ENCODE data around the gene FCRL4.

Gene FCRL4

DNA sequence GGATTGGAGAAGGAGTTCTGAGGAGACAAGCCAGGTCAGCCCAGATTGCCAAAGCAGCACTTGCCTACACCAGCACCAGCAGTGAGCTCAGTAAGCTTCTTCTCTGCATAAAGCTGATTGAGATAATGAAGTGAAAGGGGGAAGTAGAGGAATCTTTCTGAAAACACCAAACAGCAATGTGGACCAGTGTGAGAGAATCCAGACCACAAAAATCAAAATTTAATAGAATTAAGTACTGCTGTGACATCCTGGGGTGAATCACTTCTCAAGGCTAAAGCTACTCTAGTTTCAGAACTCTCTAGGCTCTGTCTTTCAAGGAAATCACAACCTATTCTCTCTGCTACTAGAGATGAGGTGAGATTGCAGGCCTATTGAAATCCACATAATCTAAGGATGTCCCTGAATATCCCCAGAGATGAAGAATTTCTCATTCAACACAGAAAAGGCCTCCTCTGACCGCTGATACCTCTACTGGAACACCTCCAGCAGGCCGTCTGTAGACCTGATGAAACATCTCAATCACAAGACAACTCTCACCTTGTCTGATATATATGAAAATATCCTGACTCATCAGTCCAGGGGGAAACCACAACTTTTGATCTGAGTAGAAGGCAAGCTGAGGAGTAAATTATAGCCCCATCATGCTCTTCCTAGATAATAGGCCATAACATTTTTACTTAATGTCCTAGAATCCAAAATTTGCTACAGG, at the start of gene FCRL4:
FCRL4 (minus strand) TSS at position 127 of the 709 bp plus-strand sequence. CDS start 141 bp downstream, outside the sequence.
- no peak for DNase-seq

GRCh38 chr1:157646144-157646543, 48.3 kb upstream of the FCRL4 start:
- no peak for DNase-seq

DNA sequence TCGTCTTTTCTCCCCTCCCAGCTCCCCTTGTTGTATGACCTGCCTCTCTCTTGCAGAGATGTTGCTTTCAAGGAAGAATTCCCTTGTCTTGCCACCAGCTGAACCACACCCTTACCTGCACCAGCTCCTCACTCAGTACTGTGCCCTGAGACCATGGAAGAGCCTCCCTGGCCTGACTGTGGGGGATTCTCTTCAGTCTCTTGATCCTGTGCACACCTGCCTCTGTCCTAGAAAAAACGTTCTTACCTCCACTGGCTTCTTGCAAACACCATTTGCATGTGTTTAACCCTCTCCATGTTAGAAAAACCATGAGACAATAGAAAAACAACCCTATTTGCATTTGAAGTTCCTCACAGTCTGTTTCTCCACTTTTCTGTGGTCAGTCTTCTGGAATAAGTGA, 43.3 kb upstream of the FCRL4 start:
- DNase-seq = no peak

DNA sequence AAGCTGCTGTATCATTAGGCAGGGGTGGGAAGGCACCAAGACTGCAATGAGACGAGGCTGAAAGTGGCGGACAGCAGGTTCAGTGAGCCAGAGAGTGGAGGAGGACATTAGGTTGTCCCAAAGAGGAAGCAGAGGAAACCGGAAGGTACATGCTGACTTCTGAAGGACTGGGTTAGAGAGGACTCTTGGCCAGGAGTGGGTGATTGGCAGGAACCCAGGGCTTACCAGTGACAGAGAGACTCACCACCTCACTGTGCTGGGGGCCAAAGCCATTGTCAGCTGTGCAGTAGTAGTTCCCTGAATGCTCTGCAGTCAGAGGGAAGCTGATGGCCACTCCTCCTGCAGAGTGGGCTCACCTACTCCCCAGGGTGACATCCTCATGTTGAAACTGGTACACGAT, 41.9 kb upstream of the FCRL4 start:
- no peak for DNase-seq

DNA sequence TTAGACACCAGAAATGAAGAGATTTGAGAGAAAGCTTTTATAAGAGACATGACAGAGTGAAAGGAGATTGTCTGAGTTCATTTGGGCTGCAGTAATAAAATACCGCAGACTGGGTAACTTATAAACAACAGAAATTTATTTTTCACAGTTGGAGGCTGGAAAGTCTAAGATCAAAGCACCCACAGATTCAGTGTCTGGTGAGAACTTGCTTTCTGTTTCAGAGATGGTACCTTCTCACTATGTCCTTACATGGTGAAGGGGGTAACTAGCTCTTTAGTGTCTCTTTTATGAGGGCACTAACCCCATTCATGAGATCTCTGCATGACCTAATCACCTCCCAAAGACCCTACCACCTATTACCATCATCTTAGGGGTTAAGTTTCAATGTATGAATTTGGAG, 30.9 kb upstream of the FCRL4 start:
- DNase-seq = no peak

GRCh38 chr1:157626099-157626498, 28.2 kb upstream of the FCRL4 start:
- no peak for DNase-seq

GRCh38 chr1:157624471-157624870, 26.6 kb upstream of the FCRL4 start:
- no peak for DNase-seq

GRCh38 chr1:157622471-157622870, 24.6 kb upstream of the FCRL4 start:
- DNase-seq = no peak

- no peak for DNase-seq
These were observed 20.3 kb upstream of the FCRL4 start for GRCh38 chr1:157618190-157618589.

GRCh38 chr1:157600236-157600635, 2.4 kb upstream of the FCRL4 start:
- no peak for DNase-seq

DNA sequence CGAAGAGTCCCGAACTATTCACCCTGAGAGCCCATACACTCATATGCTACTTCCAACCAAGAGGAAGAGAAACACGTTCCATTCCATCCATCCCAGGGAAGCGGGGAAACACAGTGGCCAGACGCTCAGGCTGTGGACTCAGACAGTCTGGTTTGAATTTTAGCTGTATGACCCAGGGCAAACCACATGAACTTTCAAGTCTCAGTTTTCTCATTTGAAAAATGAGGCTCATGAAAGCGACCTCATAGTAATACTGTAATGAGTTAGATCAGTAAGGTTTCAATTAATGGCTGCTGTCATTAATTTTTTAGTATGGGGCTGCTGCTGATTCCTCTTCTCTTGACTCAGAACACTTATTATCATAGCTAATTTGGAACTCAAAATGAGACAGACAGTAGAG, 1.5 kb downstream of the FCRL4 start:
- no peak for DNase-seq

GRCh38 chr1:157595356-157595755, 2.5 kb downstream of the FCRL4 start:
- no peak for DNase-seq

- DNase-seq = no peak
These were observed 11.9 kb downstream of the FCRL4 start for GRCh38 chr1:157585984-157586383.

DNA sequence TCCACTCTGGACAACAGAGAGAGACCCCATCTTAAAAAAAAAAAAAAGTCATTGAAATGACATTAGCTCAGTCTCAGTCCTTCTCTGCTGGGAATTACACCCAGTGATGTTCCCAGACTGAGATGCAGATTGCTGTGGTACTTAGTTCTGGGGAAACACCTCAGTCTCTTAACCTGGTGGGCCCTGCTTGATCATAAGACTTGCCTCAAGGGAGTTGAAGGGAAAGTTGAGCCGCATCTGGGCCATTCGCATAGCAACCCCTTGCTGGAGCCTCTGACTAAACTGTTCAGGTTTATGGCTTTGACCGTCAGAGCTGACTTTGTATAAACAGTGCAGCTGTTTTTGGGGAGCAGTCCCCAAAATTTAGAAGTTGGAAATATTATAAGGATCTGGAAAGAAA, 13.4 kb downstream of the FCRL4 start:
- no peak for DNase-seq

DNA sequence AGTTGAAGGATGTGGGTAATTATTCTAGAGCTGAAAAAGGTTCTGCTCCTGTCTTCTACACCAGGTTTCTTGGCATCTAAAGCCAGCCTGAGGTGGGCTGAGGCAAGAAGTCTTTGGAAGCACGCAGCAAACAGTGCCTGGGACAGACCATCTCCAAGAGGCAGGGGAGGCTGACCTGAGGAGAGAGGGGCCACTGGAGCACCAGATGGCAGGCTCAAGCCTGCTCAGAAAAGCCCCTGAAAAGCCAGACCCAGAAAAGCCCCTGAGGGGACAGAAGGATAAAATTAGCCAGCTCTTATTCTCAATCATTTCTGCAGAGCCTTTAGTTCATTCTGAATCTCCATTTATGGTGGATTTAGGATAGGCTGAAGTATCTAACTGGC, 17.1 kb downstream of the FCRL4 start:
- DNase-seq = no peak

- peak; percentile 37 for DNase-seq
These were observed 17.6 kb downstream of the FCRL4 start for GRCh38 chr1:157580179-157580827.

DNA sequence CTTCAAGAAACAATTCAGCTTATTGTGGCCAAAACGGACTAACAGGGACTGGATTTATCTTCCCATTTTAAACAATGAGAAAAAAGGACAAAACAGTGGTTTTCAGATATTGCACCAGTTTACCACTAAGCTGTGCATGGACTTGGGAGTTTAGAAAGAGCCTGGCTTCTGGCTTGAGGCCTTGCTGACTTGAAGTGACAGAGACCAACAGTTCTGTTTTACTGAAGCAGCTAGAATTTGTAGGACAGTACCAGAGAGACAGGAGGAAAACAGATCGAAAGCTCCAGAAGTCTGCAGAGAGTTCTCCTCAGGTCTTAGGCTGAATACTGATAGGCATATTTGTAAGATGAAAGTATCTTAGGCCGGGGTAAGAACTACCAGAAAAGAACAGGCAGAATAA, 20.5 kb downstream of the FCRL4 start:
- DNase-seq = no peak

DNA sequence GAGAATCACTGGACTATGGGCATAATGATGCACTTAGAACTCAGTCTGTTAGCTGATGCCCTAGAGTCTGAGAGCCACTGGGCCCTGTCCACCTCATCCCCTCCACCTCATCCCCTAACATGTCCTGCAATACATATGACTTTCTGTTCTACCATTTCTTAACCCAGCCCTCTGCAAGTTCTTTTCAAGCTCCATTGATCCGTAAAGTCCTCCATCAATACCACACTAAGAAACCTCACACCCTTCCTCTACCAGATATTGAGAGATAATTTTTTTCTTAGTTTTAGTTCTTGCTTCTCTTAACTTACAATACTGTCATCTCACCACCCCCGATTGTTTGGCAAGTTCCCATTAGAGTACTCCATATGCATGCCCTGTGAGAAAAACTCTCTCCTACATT, 22.1 kb downstream of the FCRL4 start:
- no peak for DNase-seq

DNA sequence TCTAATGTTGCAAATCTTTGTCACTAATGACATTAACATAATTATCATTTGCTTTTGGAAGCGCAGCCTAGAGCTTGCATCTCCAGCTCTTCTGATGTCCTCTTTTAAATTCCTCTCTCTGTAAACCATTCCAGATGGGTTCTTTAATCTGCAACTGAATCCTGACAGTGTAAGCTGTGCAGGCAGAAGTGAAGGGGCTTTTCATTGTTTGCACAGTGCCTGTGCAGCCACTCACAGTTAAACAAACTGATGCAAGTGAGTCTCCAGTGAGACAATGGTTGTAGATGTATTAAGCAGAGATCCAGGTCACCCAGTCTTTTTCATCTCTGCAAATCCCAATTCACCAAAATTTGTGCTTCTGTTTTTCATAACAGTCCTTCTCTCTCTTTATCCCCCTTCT, 23.0 kb downstream of the FCRL4 start:
- no peak for DNase-seq

DNA sequence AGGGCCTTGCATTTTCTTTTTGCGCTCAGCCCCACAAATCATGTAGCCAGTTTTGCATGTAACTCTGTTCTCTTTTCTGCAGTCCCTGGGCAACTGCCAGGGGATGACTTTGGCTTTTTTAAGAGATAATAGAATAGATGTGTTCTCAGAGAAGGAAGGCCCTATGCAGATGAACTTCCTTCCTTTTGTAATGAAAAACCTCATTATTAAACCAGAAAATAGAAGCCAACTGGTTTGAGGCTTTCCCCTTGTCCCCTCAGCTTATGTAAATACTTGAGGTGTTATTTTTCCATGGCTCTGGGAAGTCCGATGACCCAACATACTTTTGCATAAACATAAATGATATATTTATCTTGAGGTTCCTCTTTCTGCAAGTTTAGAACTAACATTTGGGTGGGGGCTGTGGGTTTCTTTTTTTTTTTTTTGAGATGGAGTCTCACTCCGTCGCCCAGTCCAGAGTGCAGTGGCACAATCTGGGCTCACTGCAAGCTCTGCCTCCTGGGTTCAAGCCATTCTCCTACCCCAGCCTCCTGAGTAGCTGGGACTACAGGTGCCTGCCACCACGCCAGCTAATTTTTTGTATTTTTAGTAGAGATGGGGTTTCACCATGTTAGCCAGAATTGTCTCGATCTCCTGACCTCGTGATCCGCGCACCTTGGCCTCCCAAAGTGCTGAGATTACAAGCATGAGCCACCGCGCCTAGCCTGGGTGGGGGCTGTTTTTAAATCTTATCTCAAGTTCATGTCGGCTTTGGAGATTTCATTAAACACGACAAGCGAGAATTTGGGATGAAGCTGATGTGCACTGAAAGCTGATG, 31.2 kb downstream of the FCRL4 start:
- no peak for DNase-seq

DNA sequence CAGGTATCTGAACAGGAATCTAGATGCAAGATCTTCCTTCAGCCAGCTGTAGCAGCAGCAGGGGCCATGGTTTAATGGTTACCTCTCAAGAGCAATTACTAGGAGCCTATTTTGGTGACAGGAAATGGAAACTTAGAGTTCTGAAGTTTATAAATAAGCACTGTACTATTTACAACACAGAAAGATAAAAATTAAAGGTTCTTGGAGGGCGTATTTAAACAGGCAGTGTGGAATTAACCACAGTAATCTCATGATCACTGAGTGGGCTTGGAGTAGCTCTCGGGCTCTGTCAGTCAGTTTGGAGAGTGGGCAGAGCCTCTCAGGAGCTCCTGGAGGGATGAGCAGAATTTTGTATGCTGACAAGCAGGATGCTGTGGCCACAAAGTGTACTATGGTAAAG, 35.4 kb downstream of the FCRL4 start:
- no peak for DNase-seq

DNA sequence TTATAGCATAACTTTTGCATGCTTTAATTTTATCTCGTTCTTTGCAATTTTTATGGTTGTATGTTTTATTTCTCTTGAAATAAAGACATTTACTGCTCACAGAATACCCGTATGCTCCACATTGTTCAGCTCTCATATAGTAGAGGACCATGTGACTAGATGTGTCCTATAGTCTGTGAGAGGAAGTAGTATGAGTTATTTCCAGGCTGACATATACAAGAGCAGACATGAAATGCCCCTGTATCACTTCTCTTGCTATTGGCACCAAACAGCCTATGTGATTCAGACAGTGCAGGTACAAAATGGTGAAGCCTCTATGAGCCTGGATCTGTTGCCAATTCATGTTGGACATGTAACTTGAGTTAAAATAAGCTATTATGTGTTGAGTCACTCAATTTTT, 39.8 kb downstream of the FCRL4 start:
- no peak for DNase-seq

DNA sequence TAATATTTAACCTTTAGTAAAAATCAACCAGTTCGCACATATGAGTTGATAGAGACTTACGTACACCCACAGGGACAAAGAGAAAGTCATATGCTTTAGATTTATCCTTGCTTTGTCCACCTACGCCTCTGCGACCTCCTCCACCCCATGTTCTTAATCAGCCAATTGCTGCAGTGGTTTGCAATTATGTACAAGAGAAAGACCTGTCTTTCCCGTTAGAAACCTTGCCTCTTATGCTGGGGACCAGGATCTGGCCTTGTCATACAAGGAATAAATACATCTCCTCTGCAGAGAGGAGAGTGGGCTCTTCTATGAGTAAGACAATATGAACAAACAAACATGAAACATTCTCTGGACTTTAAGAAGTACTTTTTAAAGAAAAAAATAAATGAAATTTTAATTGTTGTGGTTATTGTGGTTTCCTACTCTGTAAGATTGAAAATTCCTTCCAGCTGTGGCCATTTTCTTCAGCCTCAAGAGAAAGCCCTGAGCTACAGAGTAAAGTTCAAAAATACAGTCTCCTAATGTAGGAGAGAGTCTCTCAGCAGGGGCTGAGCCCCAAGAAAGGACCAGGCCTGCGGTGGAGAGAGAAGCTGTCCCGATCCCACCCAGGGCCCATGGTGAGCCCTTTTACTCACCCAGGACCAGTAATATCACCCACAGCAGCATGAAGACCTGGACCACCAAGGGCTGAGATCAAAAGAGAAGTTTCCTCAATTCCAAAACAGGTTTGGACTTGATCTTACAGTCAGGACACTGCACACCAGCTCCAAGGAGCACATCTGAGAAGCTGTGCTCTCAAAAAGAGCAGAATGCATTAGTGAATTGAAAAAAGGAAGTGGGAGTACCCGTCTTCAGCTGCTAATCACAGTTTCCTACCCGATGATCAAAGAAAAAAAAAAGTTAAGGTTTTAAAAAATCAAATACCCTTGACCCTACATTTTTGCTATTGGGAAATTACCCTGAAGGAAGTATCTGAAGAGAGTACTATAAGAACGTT, 45.9 kb downstream of the FCRL4 start, which contains the start of gene FCRL5:
FCRL5 (minus strand) TSS at position 822 of the 1,000 bp plus-strand sequence; CDS start at position 669, 153 bp downstream.
- DNase-seq = no peak

All from NCI-H2227 treated with DMSO at 0.1 percent for 48 hours (cell line).